OCI-LY3 (cell line): ENCODE data around the gene SPOCD1.

ENCODE experiments used
- H2AFZ ChIP-seq: fragments of 200-600, 300-600 bp; shearing (Covaris generic); 2 replicates; pipeline ENCODE4 v1.6.0; 2014; ENCODE audit warnings: antibody characterized with exemption, low read depth, low read length
- H3K27ac ChIP-seq: fragments of 200-600, 300-600 bp; sonication (generic); 2 replicates; pipeline ENCODE4 v1.5.1; 2014; ENCODE audit warnings: mild to moderate bottlenecking, low read length, moderate library complexity, mixed read lengths
- H3K27me3 ChIP-seq: fragments of 200-600, 300-600 bp; sonication (generic); 2 replicates; pipeline ENCODE4 v1.6.1; 2014; ENCODE audit warnings: low read depth, low read length, mixed read lengths
- H3K36me3 ChIP-seq: fragments of 200-600, 300-600 bp; sonication (generic); replicated peaks from 2 replicates; pipeline ENCODE3; 2014; ENCODE audit warnings: low read depth, low read length, mixed read lengths
- H3K4me1 ChIP-seq: fragments of 300-600, 200-600 bp; sonication (generic); 2 replicates; pipeline ENCODE4 v1.6.1; 2014; ENCODE audit warnings: low read length, mixed read lengths
- H3K4me2 ChIP-seq: fragments of 200-600, 300-600 bp; sonication (generic); 2 replicates; pipeline ENCODE4 v1.6.1; 2014; ENCODE audit warnings: low read length, mixed read lengths
- H3K4me3 ChIP-seq: fragments of 300-600, 200-600 bp; sonication (generic); 2 replicates; pipeline ENCODE4 v1.5.1; 2014; ENCODE audit warnings: antibody characterized with exemption, mild to moderate bottlenecking, low read length, moderate library complexity
- H3K79me2 ChIP-seq: fragments of 300-600, 200-600 bp; shearing (Covaris generic); 2 replicates; pipeline ENCODE4 v1.6.1; 2014; ENCODE audit warnings: mild to moderate bottlenecking, low read length, mixed read lengths
- H3K9ac ChIP-seq: fragments of 300-600, 200-600 bp; shearing (Covaris generic); 2 replicates; pipeline ENCODE4 v1.6.0; 2014; ENCODE audit warnings: mild to moderate bottlenecking, low read length, moderate library complexity
- H3K9me3 ChIP-seq: fragments of 200-600, 300-600 bp; shearing (Covaris generic); 2 replicates; pipeline ENCODE4 v1.6.1; 2014; ENCODE audit warnings: low read length, mixed read lengths; ENCODE audit not compliant: insufficient read depth
- H4K20me1 ChIP-seq: fragments of 200-600, 300-600 bp; sonication (generic); 2 replicates; pipeline ENCODE4 v1.6.1; 2016; ENCODE audit warnings: low read length, mixed read lengths; ENCODE audit not compliant: insufficient read depth
- EZH2phosphoT487 ChIP-seq: fragments of 200-600 bp; shearing (Covaris generic); IDR thresholded peaks from 2 replicates; pipeline ENCODE4 v1.6.1; 2018; ENCODE audit warnings: antibody characterized with exemption, mixed run types, low read depth
- TF ChIP-seq, protein P1 (sequence below): fragments of 200-600, 300-600 bp; sonication (generic); IDR thresholded peaks from 2 replicates; pipeline ENCODE4 v1.5.1; 2014; ENCODE audit warnings: antibody characterized with exemption, low read length, low read depth

The SPOCD1 gene

DNA sequence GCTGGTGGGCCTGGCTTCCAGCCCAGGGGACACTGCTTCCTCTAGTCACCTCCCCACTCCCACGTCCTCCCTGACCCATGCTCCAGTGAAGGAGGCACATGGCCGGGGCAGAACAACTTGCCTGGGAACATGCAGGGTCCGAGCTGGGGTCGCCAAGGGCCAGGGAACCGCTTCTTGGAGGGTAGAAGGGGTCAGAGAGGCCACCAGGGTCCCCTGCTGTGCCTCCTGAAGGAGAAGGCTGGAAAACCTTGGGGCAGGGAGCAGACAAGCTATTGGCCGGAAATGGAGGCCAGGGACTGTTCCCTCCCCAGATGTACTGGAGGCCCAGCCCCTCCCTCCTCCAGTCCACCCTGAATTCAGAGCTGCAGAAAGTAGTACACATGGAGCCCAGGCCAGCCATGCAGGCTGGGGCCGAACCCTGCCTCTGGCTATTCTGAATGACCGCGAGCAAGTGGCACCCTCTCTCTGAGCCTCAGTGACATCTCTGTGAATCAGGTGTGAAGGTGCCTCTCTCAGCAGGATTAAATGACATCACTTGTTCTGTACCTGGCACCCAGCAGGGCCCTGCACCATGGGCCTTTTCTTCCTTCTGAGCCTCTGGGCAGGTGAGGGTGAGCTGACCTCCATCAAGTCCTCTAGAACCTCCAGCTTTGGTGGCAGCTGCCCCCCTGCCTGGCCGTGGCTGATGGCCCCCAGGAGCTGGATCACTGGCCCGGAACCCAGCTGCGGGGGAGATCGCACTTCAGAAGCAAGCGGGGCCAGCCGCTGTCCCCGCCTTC, 15.7 kb downstream of the SPOCD1 start:
- H3K4me1 ChIP-seq: peaks cover 12% of the 10 kb centered on the region
- no peak overlapping the region for H3K4me3 ChIP-seq
- no peak overlapping the region for H2AFZ ChIP-seq
- no peak overlapping the region for H3K27ac ChIP-seq
- H4K20me1 ChIP-seq: no peaks in the 10 kb centered on the region
- no peaks in the 10 kb centered on the region for H3K79me2 ChIP-seq
- TF ChIP-seq, protein P1, sequence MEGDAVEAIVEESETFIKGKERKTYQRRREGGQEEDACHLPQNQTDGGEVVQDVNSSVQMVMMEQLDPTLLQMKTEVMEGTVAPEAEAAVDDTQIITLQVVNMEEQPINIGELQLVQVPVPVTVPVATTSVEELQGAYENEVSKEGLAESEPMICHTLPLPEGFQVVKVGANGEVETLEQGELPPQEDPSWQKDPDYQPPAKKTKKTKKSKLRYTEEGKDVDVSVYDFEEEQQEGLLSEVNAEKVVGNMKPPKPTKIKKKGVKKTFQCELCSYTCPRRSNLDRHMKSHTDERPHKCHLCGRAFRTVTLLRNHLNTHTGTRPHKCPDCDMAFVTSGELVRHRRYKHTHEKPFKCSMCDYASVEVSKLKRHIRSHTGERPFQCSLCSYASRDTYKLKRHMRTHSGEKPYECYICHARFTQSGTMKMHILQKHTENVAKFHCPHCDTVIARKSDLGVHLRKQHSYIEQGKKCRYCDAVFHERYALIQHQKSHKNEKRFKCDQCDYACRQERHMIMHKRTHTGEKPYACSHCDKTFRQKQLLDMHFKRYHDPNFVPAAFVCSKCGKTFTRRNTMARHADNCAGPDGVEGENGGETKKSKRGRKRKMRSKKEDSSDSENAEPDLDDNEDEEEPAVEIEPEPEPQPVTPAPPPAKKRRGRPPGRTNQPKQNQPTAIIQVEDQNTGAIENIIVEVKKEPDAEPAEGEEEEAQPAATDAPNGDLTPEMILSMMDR: no peak
- TF ChIP-seq EZH2phosphoT487: no peak
- no peak overlapping the region for H3K9ac ChIP-seq
- no peak overlapping the region for H3K4me2 ChIP-seq
- H3K27me3 ChIP-seq: 0 out of 2 replicates have a peak, but pooled peaks cover 9% of the 10 kb centered on the region
- no peaks in the 10 kb centered on the region for H3K9me3 ChIP-seq
- no peaks in the 10 kb centered on the region for H3K36me3 ChIP-seq

DNA sequence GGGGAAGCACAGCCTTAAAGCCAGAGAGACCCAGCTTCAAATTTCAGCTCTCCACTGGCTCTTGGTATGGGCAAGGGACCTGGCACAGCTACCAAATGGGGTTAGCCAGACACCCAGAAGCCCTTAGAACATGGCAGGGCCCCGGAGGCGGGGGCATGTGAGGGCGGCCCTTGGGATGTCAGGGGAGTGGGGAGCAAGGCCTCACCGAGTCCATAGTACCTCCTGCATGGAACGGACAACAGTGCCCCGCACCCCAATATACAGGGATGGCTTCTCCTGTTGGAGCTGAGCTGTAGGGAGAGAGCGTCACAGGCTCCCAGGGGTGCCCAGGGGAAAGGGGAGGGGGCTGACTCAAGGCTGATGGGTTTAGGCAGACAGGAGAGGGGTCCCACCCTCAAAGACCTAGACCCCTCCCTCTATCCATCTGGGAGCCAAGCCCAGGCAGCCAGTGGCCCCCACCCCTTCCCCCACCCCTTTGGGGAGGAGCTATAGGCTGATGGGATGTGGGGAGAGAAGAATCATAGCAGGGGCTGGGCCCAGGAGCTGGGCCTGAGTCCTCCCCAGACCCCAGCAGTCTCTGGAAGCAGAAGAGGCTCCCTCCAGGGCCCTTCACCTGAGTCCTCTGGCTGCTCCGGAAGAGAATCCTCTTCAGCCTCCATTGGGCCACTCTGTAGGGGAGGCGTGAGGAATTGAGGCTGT, 16.5 kb downstream of the SPOCD1 start:
- Histone ChIP-seq H4K20me1 (no peaks in the 10 kb centered on the region), H3K36me3 (no peaks in the 10 kb centered on the region), H3K4me2 (no peak overlapping the region), H3K27me3 (0 out of 2 replicates have a peak, but pooled peaks cover 9% of the 10 kb centered on the region), H3K9me3 (no peaks in the 10 kb centered on the region), H3K27ac (no peak overlapping the region), H2AFZ (no peak overlapping the region), H3K4me1 (peaks cover 12% of the 10 kb centered on the region), H3K79me2 (no peaks in the 10 kb centered on the region), H3K4me3 (no peak overlapping the region), H3K9ac (no peak overlapping the region)
- TF ChIP-seq, protein P1: no peak
- no peak for TF ChIP-seq EZH2phosphoT487

DNA sequence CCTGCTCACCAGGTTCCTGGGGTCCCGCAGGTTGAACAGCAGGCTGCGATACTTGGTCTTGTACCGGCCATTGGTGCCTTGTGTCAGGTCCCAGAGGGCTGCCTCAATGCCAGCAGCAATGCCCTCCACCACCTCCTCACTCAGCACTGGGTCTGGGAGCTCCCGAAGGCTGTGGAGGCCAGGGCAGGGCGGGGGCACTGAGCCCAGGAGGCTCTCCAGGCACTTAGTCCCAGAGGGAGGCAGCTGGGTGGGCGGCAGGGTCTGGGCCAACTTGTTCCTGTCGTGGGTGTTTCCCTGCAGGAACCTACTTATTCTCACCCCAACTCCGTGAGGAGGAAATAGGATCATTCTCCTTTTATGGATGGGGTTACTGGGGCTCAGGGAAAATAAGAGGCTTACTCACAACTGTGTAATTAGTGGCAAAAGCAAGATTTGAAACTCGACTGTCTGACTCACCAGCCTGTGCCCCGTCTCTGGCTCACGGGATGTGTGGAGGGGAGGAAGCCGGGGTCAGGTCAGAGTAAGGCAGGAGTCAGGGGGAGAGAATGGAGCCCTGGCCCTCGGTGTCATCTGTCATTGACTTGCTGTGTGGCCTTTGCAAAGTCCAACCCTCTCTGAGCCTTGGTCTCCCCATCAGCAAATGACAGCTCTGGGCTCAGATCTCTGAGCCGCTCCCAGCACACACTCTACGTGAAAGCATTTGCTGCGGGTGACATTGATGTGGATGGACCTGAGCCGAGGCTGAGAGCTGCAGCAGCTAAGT, 17.2 kb downstream of the SPOCD1 start:
- H3K4me3 ChIP-seq: no peak overlapping the region
- H3K4me1 ChIP-seq: peaks cover 12% of the 10 kb centered on the region
- no peaks in the 10 kb centered on the region for H3K79me2 ChIP-seq
- H3K27ac ChIP-seq: no peak overlapping the region
- H3K27me3 ChIP-seq: 0 out of 2 replicates have a peak, but pooled peaks cover 9% of the 10 kb centered on the region
- no peak overlapping the region for H2AFZ ChIP-seq
- no peak overlapping the region for H3K4me2 ChIP-seq
- no peak for TF ChIP-seq EZH2phosphoT487
- TF ChIP-seq, protein P1: no peak
- H3K9me3 ChIP-seq: no peaks in the 10 kb centered on the region
- H3K9ac ChIP-seq: no peak overlapping the region
- no peaks in the 10 kb centered on the region for H4K20me1 ChIP-seq
- H3K36me3 ChIP-seq: no peaks in the 10 kb centered on the region

DNA sequence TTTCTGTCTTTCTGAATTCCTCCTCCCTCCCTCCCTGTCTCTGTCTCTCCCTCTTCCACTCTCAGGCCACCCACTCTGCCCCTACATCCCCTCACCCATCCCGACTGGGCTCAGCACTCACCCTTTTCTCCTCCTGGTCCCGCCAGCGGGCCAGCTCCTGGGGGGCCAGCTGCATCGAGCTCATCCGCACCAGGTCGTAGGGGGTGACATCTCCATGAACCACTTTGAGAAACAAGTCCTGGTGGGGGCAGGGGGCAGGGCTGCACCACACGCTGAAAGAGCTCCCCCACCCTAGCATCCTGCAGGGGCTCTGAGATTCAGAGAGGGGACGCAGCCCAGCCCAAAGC, 17.8 kb downstream of the SPOCD1 start:
- Histone ChIP-seq H3K9me3 (no peaks in the 10 kb centered on the region), H3K36me3 (no peaks in the 10 kb centered on the region), H4K20me1 (no peaks in the 10 kb centered on the region), H2AFZ (no peak overlapping the region), H3K4me3 (no peak overlapping the region), H3K4me2 (no peak overlapping the region), H3K79me2 (no peaks in the 10 kb centered on the region), H3K27me3 (0 out of 2 replicates have a peak, but pooled peaks cover 9% of the 10 kb centered on the region), H3K9ac (no peak overlapping the region), H3K4me1 (peaks cover 12% of the 10 kb centered on the region), H3K27ac (no peak overlapping the region)
- TF ChIP-seq, protein P1: no peak
- TF ChIP-seq EZH2phosphoT487: no peak
